Daoy (cell line): ENCODE data around the gene OBP2A. TPM values are rescaled to one million over a fixed set of nuclear protein-coding genes. Genes with fewer than 3 reads are reported as not detected.
"Not testable (repeated sequence)": the region's sequence is repeated elsewhere in the genome, so short reads cannot be mapped to it uniquely, and the experiment has no call there.

ENCODE experiments used
- DNase-seq: peaks from one replicate; pipeline ENCODE4 v3.0.0-alpha.2; 2015; ENCODE audit warnings: low read depth
- total RNA-seq: library from RNA; depleted of rRNA; stranded (reverse); fragments of >200 nt; shearing (Covaris generic); gene quantifications from 2 replicates; pipeline ENCODE4 v1.2.3, GENCODE V29; 2014; rRNA removed

Gene OBP2A
- not detected in 2 replicates for total RNA-seq

GRCh38 chr9:135545646-135546176, at the start of gene OBP2A:
TSS of gene OBP2A (plus strand) at chr9:135546126. CDS start at chr9:135546181, 55 bp downstream.
- DNase-seq, result not testable (repeated sequence)

GRCh38 chr9:135498381-135499126, 47.4 kb upstream of the OBP2A start:
- DNase-seq, result no peak

- DNase-seq, result peak; percentile 93
These were observed 46.4 kb upstream of the OBP2A start for GRCh38 chr9:135499326-135500070.

- DNase-seq, result no peak
These were observed 45.8 kb upstream of the OBP2A start for GRCh38 chr9:135500071-135500524.

GRCh38 chr9:135500525-135501260, 45.2 kb upstream of the OBP2A start, which contains the start of gene MRPS2:
TSS of gene MRPS2 (plus strand) at chr9:135500682. CDS start at chr9:135500711, 29 bp downstream.
- DNase-seq, result peak; percentile 95

GRCh38 chr9:135501261-135502167, 44.4 kb upstream of the OBP2A start:
- DNase-seq, result no peak

- DNase-seq, result no peak
These were observed 43.6 kb upstream of the OBP2A start for GRCh38 chr9:135502168-135502872.

GRCh38 chr9:135502873-135503321, 43.0 kb upstream of the OBP2A start:
- no peak for DNase-seq

GRCh38 chr9:135503371-135504261, 42.3 kb upstream of the OBP2A start:
- no peak for DNase-seq

- DNase-seq, result peak; percentile 75
These were observed 41.4 kb upstream of the OBP2A start for GRCh38 chr9:135504262-135505243.

GRCh38 chr9:135505406-135506187, 40.3 kb upstream of the OBP2A start:
- no peak for DNase-seq

GRCh38 chr9:135506327-135507103, 39.4 kb upstream of the OBP2A start:
- no peak for DNase-seq

- no peak for DNase-seq
These were observed 38.6 kb upstream of the OBP2A start for GRCh38 chr9:135507104-135508035.

GRCh38 chr9:135508211-135508820, 37.6 kb upstream of the OBP2A start:
- no peak for DNase-seq

- DNase-seq, result no peak
These were observed 36.5 kb upstream of the OBP2A start for GRCh38 chr9:135509458-135509857.
